NCI-H2196 (cell line): ENCODE results near the gene TP53BP2.
A peak's percentile ranks its signal among the peaks of the same experiment; 100 is the strongest.
"Not testable (repeated sequence)": the region's sequence is repeated elsewhere in the genome, so short reads cannot be mapped to it uniquely, and the experiment has no call there.

Experiments
- DNase-seq: peaks from one replicate; lab custom pipeline; 2025; ENCODE audit not compliant: unreplicated experiment; lab: John Stamatoyannopoulos, UW

TP53BP2 gene

GRCh38 chr1:223856386-223856785, 10.6 kb upstream of the TP53BP2 start:
- no peak for DNase-seq

- no peak for DNase-seq
Measured at GRCh38 chr1:223853748-223854147, 8.0 kb upstream of the TP53BP2 start.

GRCh38 chr1:223853275-223853674, 7.5 kb upstream of the TP53BP2 start:
- no peak for DNase-seq

GRCh38 chr1:223852337-223852736, 6.6 kb upstream of the TP53BP2 start:
- no peak for DNase-seq

- DNase-seq, result peak; percentile 28
Measured at GRCh38 chr1:223849352-223850254, 3.9 kb upstream of the TP53BP2 start.

GRCh38 chr1:223848536-223848935, 2.8 kb upstream of the TP53BP2 start:
- DNase-seq, result no peak

GRCh38 chr1:223847781-223848345, 2.1 kb upstream of the TP53BP2 start:
- no peak for DNase-seq

- DNase-seq, result peak; percentile 49
Measured at GRCh38 chr1:223845037-223845809, 524 bp downstream of the TP53BP2 start.

GRCh38 chr1:223844787-223845036, 1.0 kb downstream of the TP53BP2 start:
- no peak for DNase-seq

- DNase-seq, result no peak
Measured at GRCh38 chr1:223843934-223844786, 1.6 kb downstream of the TP53BP2 start.

- no peak for DNase-seq
Measured at GRCh38 chr1:223842784-223843183, 3.0 kb downstream of the TP53BP2 start.

- not testable (repeated sequence) for DNase-seq
Measured at GRCh38 chr1:223841977-223842623, 3.6 kb downstream of the TP53BP2 start.

- no peak for DNase-seq
Measured at GRCh38 chr1:223840254-223840653, 5.5 kb downstream of the TP53BP2 start.

- no peak for DNase-seq
Measured at GRCh38 chr1:223838125-223838854, 7.5 kb downstream of the TP53BP2 start.

GRCh38 chr1:223837687-223838086, 8.1 kb downstream of the TP53BP2 start:
- no peak for DNase-seq

- no peak for DNase-seq
Measured at GRCh38 chr1:223837206-223837605, 8.5 kb downstream of the TP53BP2 start.

- DNase-seq, result no peak
Measured at GRCh38 chr1:223836586-223836985, 9.2 kb downstream of the TP53BP2 start.

GRCh38 chr1:223835754-223836153, 10.0 kb downstream of the TP53BP2 start:
- no peak for DNase-seq

- DNase-seq, result no peak
Measured at GRCh38 chr1:223834660-223835263, 11.0 kb downstream of the TP53BP2 start.

GRCh38 chr1:223833948-223834347, 11.8 kb downstream of the TP53BP2 start:
- DNase-seq, result no peak
